Neural crest cell (in vitro differentiated cells): Measurements from ENCODE around the gene ATR. TPM values are rescaled to one million over a fixed set of nuclear protein-coding genes. Genes with fewer than 3 reads are reported as not detected.
"Not testable (repeated sequence)": the region's sequence is repeated elsewhere in the genome, so short reads cannot be mapped to it uniquely, and the experiment has no call there.

Source experiments
- DNase-seq: peaks from one replicate; pipeline ENCODE4 v3.0.0; 2021; ENCODE audit warnings: low read depth, mixed read lengths, low spot score
- H3K27ac Mint-ChIP-seq: one replicate; pipeline ENCODE4 v1.8.0; 2021; ENCODE audit warnings: mild to moderate bottlenecking, mixed read lengths; ENCODE audit not compliant: unreplicated experiment
- H3K27me3 Mint-ChIP-seq: 2 replicates; pipeline ENCODE4 v1.8.0; 2021; ENCODE audit warnings: low read depth, mild to moderate bottlenecking, mixed read lengths
- H3K36me3 Mint-ChIP-seq: 2 replicates; pipeline ENCODE4 v1.8.0; 2021; ENCODE audit warnings: low read depth, mild to moderate bottlenecking, mixed read lengths
- H3K4me1 Mint-ChIP-seq: 2 replicates; pipeline ENCODE4 v1.8.0; 2021; ENCODE audit warnings: mixed read lengths
- H3K4me3 Mint-ChIP-seq: one replicate; pipeline ENCODE4 v1.8.0; 2021; ENCODE audit warnings: mild to moderate bottlenecking, mixed read lengths
- H3K9me3 Mint-ChIP-seq: 2 replicates; pipeline ENCODE4 v1.8.0; 2021; ENCODE audit warnings: mixed read lengths
- total RNA-seq: library from RNA; stranded (reverse); gene quantifications from 2 replicates; pipeline ENCODE4 v1.2.1, GENCODE V29; 2021
- TF ChIP-seq, protein P1 (sequence below): fragments of 200-600 bp; sonication (generic); conservative IDR thresholded peaks from 2 replicates; pipeline ENCODE4 v1.5.0; 2021; ENCODE audit warnings: antibody characterized with exemption, mild to moderate bottlenecking

ATR gene
- total RNA-seq, 1 donor from 2014 or later, result 23.3 TPM

GRCh38 chr3:142595141-142595540, 16.6 kb upstream of the ATR start:
- peaks cover 15% of the 10 kb centered on the region for H3K27me3 Mint-ChIP-seq
- no peak overlapping the region for H3K27ac Mint-ChIP-seq
- no peak for DNase-seq

DNA sequence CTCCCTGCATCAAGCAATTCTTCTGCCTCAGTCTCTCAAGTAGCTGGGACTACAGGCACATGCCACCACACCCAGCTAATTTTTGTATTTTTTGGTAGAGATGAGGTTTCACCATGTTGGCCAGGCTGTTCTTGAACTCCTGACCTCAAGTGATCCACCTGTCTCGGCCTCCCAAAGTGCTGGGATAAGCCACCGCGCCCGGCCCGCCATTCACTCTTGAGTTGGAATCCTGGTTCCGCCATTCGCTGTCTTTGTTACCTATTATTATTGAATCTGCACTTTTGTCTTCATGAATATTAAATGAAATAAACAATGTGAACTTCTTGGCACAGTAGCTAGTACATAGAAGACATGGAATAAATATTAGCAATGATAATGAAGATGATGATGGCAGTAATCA, 13.7 kb upstream of the ATR start:
- not testable (repeated sequence) for DNase-seq, H3K9me3 Mint-ChIP-seq, H3K4me3 Mint-ChIP-seq, H3K36me3 Mint-ChIP-seq, H3K27ac Mint-ChIP-seq
- Mint-ChIP-seq H3K4me1 (peaks cover 16% of the 10 kb centered on the region), H3K27me3 (peaks cover 11% of the 10 kb centered on the region)

More at GRCh38 chr3:142595141-142595540, 16.6 kb upstream of the ATR start:
- peaks cover 16% of the 10 kb centered on the region for H3K4me1 Mint-ChIP-seq
- H3K9me3 Mint-ChIP-seq, result peaks cover 2% of the 10 kb centered on the region
- TF ChIP-seq, protein P1, sequence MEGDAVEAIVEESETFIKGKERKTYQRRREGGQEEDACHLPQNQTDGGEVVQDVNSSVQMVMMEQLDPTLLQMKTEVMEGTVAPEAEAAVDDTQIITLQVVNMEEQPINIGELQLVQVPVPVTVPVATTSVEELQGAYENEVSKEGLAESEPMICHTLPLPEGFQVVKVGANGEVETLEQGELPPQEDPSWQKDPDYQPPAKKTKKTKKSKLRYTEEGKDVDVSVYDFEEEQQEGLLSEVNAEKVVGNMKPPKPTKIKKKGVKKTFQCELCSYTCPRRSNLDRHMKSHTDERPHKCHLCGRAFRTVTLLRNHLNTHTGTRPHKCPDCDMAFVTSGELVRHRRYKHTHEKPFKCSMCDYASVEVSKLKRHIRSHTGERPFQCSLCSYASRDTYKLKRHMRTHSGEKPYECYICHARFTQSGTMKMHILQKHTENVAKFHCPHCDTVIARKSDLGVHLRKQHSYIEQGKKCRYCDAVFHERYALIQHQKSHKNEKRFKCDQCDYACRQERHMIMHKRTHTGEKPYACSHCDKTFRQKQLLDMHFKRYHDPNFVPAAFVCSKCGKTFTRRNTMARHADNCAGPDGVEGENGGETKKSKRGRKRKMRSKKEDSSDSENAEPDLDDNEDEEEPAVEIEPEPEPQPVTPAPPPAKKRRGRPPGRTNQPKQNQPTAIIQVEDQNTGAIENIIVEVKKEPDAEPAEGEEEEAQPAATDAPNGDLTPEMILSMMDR, result no peak
- peak overlapping the region; percentile 90 for H3K4me3 Mint-ChIP-seq
- peaks cover 2% of the 10 kb centered on the region for H3K36me3 Mint-ChIP-seq

- no peaks in the 10 kb centered on the region for H3K36me3 Mint-ChIP-seq
- DNase-seq, result no peak
- no peak overlapping the region for H3K4me3 Mint-ChIP-seq
- no peak overlapping the region for H3K27ac Mint-ChIP-seq
- no peaks in the 10 kb centered on the region for H3K4me1 Mint-ChIP-seq
- peaks cover 11% of the 10 kb centered on the region for H3K27me3 Mint-ChIP-seq
- TF ChIP-seq, protein P1, result no peak
- H3K9me3 Mint-ChIP-seq, result no peaks in the 10 kb centered on the region
Measured at GRCh38 chr3:142588703-142589102, 10.2 kb upstream of the ATR start.

DNA sequence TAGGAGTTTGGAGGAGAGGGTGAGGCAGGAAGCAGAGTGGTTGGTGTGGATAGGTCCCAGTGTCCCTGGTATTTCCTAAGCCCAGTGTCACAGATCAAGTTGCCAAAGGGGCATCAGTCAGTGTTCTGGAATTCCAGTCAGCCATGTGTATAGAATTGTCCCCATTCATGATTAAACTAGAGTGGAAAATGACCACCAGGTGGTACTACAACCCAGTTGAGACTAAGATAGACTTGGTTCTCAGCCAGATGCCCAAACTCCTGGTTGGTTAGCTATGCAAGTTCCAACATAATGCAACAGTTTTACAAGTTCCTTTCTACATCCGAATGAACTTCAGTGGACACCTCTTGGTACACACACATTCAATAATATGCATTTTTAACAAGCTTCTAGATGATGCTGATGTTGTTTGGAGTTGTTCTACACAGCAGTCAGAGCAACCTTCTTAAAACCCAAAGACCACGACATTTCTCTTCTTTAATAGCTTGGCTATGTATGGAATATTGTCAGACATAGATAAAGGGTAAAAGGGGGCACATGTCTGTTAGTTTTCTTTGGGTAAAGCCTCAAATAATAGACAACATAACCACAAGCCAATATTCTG, 8.4 kb upstream of the ATR start:
- H3K36me3 Mint-ChIP-seq, result no peaks in the 10 kb centered on the region
- no peaks in the 10 kb centered on the region for H3K4me1 Mint-ChIP-seq
- H3K9me3 Mint-ChIP-seq, result no peaks in the 10 kb centered on the region
- peak; percentile 28 for DNase-seq
- TF ChIP-seq, protein P1, result peak; percentile 74
- peaks cover 24% of the 10 kb centered on the region for H3K27me3 Mint-ChIP-seq
- no peak overlapping the region for H3K27ac Mint-ChIP-seq
- H3K4me3 Mint-ChIP-seq, result peak overlapping the region; percentile 45

GRCh38 chr3:142581070-142581469, 2.5 kb upstream of the ATR start:
- not testable (repeated sequence) for H3K27ac Mint-ChIP-seq, H3K36me3 Mint-ChIP-seq, DNase-seq, H3K4me3 Mint-ChIP-seq, H3K9me3 Mint-ChIP-seq
- peaks cover 30% of the 10 kb centered on the region for H3K4me1 Mint-ChIP-seq
- H3K27me3 Mint-ChIP-seq, result peaks cover 25% of the 10 kb centered on the region

- H3K9me3 Mint-ChIP-seq, result no peaks in the 10 kb centered on the region
- H3K36me3 Mint-ChIP-seq, result no peaks in the 10 kb centered on the region
- H3K27me3 Mint-ChIP-seq, result peaks cover 25% of the 10 kb centered on the region
- H3K4me3 Mint-ChIP-seq, result peak overlapping the region; percentile 96
- H3K27ac Mint-ChIP-seq, result no peak overlapping the region
- H3K4me1 Mint-ChIP-seq, result peaks cover 38% of the 10 kb centered on the region
- no peak for DNase-seq
- TF ChIP-seq, protein P1, result no peak
Measured at GRCh38 chr3:142580061-142580423, 1.5 kb upstream of the ATR start.
